VCaP (cell line): ENCODE data around the gene PTPN1.

Experiments used
- H3K27ac ChIP-seq: fragments of 450-650 bp; 2 replicates; pipeline ENCODE4 v1.5.1; 2017
- TF ChIP-seq, protein P1 (sequence below): fragments of 450-650 bp; conservative IDR thresholded peaks from 2 replicates; pipeline ENCODE4 v1.5.1; 2017; ENCODE audit warnings: mild to moderate bottlenecking, moderate library complexity

PTPN1 gene

DNA sequence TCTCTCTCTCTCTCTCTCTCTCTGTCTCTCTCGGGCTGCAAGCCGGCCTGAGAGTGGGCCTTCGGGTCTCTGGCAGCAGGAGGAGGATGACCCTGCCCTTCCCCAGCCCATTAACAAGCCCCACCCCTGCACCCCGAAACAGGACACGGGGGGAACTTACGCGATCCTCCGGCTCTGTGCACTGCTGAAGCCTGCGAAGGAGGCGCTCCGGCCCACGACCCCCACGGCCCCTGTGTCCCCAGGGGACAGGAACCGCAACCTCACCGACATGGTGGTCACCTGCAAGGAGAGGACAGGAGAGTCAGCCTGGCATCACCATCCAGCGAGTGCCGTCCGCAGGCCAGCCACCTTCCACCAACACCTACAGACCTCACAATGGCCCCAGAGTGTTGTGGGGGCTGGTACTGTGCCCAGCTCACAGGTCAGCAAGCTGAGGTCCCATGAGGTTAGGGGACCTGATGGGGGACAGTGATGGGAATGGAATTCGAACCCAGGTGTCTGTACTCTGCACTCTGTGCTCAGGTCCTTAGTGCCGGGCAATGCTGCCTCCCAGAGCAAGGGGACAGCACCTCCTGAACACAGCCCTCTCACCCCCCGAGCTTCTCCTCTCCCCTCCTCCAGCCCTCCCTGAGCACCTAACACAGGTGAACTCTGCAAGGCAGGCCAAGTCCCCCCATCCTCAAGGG lies 120.5 kb downstream of the PTPN1 start:
- TF ChIP-seq, protein P1, sequence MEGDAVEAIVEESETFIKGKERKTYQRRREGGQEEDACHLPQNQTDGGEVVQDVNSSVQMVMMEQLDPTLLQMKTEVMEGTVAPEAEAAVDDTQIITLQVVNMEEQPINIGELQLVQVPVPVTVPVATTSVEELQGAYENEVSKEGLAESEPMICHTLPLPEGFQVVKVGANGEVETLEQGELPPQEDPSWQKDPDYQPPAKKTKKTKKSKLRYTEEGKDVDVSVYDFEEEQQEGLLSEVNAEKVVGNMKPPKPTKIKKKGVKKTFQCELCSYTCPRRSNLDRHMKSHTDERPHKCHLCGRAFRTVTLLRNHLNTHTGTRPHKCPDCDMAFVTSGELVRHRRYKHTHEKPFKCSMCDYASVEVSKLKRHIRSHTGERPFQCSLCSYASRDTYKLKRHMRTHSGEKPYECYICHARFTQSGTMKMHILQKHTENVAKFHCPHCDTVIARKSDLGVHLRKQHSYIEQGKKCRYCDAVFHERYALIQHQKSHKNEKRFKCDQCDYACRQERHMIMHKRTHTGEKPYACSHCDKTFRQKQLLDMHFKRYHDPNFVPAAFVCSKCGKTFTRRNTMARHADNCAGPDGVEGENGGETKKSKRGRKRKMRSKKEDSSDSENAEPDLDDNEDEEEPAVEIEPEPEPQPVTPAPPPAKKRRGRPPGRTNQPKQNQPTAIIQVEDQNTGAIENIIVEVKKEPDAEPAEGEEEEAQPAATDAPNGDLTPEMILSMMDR: no peak
- no peak overlapping the region for H3K27ac ChIP-seq

DNA sequence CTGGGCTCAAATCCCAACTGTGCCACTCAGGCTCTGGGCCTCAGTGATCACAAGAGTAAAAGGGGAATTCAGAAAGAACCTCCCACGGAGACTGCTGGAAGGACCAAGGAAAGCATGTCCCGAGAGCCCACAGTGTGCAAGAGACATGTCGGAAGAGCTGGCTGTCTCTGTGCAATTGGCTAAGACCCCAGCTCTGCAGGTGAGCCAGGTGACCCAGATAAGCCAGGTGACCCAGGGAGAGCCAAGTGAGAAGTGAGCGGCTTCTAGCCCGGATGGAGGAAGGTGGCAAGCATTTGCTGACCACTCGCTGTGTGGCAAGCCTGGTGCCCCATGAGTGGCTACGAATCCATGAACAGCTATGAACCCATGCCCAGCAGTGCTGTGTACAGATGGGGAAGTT lies 122.1 kb downstream of the PTPN1 start:
- TF ChIP-seq, protein P1: no peak

DNA sequence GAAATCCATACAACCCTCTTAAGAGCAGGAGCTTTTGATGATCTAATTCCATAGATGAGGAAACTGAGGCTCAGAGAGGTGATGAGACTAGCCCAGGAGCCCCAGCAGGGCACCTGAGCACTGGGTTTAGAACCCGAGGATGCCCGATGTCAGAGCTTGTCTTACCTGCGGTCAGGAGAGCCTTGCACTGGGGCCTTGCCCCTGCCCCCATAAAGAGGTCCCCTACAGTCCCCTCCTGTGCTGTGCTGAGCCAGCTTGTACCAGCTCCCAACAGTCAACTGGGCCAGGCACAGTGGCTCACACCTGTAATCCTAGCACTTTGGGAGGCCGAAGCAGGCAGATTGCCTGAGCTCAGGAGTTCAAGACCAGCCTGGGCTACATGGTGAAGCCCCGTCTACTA lies 122.5 kb downstream of the PTPN1 start:
- no peak overlapping the region for H3K27ac ChIP-seq
- TF ChIP-seq, protein P1: no peak

More for the DNA sequence above, 122.1 kb downstream of the PTPN1 start:
- H3K27ac ChIP-seq: no peak overlapping the region

DNA sequence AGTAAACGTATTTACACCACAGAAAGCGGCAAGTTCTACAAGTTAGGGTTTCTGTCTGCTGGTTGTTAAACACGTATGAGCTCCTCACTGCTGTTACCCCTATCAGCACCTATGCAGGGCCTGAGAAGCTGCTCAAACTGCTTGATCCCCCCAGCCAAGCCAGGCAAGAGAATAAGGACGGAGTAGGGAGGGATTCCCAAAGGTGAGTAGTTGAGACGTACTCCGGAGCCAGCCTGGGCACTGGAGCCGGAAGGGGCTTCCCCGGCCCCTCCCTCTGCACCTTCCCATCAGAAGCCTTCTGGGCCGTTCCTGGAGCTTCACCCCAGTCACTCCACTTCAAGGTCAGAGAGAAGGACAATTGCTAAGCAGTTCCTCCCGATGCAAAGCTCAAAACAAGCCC lies 123.2 kb downstream of the PTPN1 start:
- no peak overlapping the region for H3K27ac ChIP-seq
- TF ChIP-seq, protein P1: no peak

DNA sequence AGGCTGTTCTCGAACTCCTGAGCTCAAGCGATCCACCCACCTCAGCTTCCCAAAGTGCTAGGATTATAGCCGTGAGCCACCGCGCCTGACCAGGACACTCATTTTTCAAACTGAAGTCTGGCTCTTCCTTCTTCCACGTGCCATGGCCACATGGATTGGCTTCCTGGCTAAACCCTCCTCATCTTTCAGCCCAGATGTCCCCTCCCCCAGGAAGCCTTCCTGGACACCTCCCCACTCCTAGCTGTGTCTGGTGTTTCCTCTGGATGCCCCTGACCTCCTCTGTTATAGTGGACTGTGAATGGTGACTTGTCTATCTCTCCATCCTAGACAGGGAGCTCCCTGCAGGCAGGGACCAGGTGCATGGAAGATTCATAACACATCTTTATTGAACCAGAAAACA lies 124.0 kb downstream of the PTPN1 start:
- TF ChIP-seq, protein P1: no peak
- no peak overlapping the region for H3K27ac ChIP-seq
